GM20000 (cell line): Measurements from ENCODE around the gene PMPCA.

Source experiments
- DNase-seq: peaks from one replicate; pipeline ENCODE4 v3.0.0; 2012; ENCODE audit warnings: low spot score
- CTCF ChIP-seq: IDR thresholded peaks from 2 replicates; pipeline ENCODE4 v1.5.1; 2012; ENCODE audit warnings: mild to moderate bottlenecking, control low read depth; ENCODE audit errors: extremely low read depth, missing control alignments

The PMPCA gene

GRCh38 chr9:136451221-136451877 lies 40.9 kb downstream of the PMPCA start:
- no peak for DNase-seq
- no peak for TF ChIP-seq CTCF

GRCh38 chr9:136453326-136453725 lies 42.9 kb downstream of the PMPCA start:
- no peak for DNase-seq
- no peak for TF ChIP-seq CTCF

GRCh38 chr9:136454026-136454796 lies 43.8 kb downstream of the PMPCA start:
- DNase-seq, result no peak
- TF ChIP-seq CTCF, result no peak

- no peak for TF ChIP-seq CTCF
Measured at GRCh38 chr9:136455043-136456002, 44.9 kb downstream of the PMPCA start.

GRCh38 chr9:136456258-136456657 lies 45.8 kb downstream of the PMPCA start:
- DNase-seq, result no peak
- TF ChIP-seq CTCF, result no peak

More at GRCh38 chr9:136455043-136456002, 44.9 kb downstream of the PMPCA start:
- DNase-seq, result no peak

GRCh38 chr9:136457326-136457725 lies 46.9 kb downstream of the PMPCA start:
- DNase-seq, result no peak
- TF ChIP-seq CTCF, result no peak
